ENCODE data around the gene MORN1. TPM values are rescaled to one million over a fixed set of nuclear protein-coding genes. Genes with fewer than 3 reads are reported as not detected.
A peak's percentile ranks its signal among the peaks of the same experiment; 100 is the strongest.

MORN1 gene
- total and polyA plus RNA-seq, 8 donors = 4.7 to 9.3 (median 5.3) TPM

- intact Hi-C loops (cut with DNase I) = no loop called here
- WGBS, 2 donors = 82 to 83% methylated on average over 24 of the region's 24 CpGs
- no peak overlapping the region for H3K27ac ChIP-seq
- no peak for TF ChIP-seq CTCF (IDR thresholded peaks at IDR 0.05)
- H3K36me3 ChIP-seq = no peaks in the 10 kb centered on the region
- no peaks in the 10 kb centered on the region for H3K4me1 ChIP-seq
- H3K27me3 ChIP-seq = no peaks in the 10 kb centered on the region
- no peak overlapping the region for H3K4me3 ChIP-seq
- no peaks in the 10 kb centered on the region for H3K9me3 ChIP-seq
- FAIRE-seq (no peak), ATAC-seq (no peak), DNase-seq (peak in 2 of 6 donors; percentile 7 to 55)
These were observed 51.1 kb downstream of the MORN1 start for GRCh38 chr1:2340086-2340917.

GRCh38 chr1:2339206-2340085, 51.9 kb downstream of the MORN1 start:
- no peak for TF ChIP-seq CTCF (IDR thresholded peaks at IDR 0.05)
- Histone ChIP-seq H3K4me1 (no peaks in the 10 kb centered on the region), H3K27me3 (no peaks in the 10 kb centered on the region), H3K27ac (no peak overlapping the region), H3K36me3 (no peaks in the 10 kb centered on the region), H3K4me3 (no peak overlapping the region), H3K9me3 (no peaks in the 10 kb centered on the region)
- ATAC-seq = no peak
- no peak for FAIRE-seq
- WGBS, 2 donors = 73 to 74% methylated on average over 45 of the region's 45 CpGs
- intact Hi-C loops (cut with DNase I) = no loop called here
- peak in 2 of 6 donors; percentile 18 to 33 for DNase-seq

- Histone ChIP-seq H3K27ac (no peak overlapping the region), H3K4me3 (no peak overlapping the region), H3K4me1 (no peaks in the 10 kb centered on the region), H3K9me3 (no peaks in the 10 kb centered on the region), H3K36me3 (no peaks in the 10 kb centered on the region), H3K27me3 (no peaks in the 10 kb centered on the region)
- no peak for FAIRE-seq
- 51 to 65% methylated on average over 10 of the region's 10 CpGs for WGBS, 2 donors
- TF ChIP-seq CTCF (IDR thresholded peaks at IDR 0.05) = no peak
- intact Hi-C loops (cut with DNase I) = no loop called here
- no peak for DNase-seq
- no peak for ATAC-seq
These were observed 53.9 kb downstream of the MORN1 start for GRCh38 chr1:2337501-2337900.

- no peaks in the 10 kb centered on the region for H3K4me1 ChIP-seq
- no peak for TF ChIP-seq CTCF (IDR thresholded peaks at IDR 0.05)
- no peaks in the 10 kb centered on the region for H3K36me3 ChIP-seq
- FAIRE-seq (no peak), ATAC-seq (no peak), DNase-seq (no peak)
- no peaks in the 10 kb centered on the region for H3K27me3 ChIP-seq
- H3K27ac ChIP-seq = no peak overlapping the region
- 74 to 88% methylated on average over 23 of the region's 23 CpGs for WGBS, 2 donors
- H3K9me3 ChIP-seq = no peaks in the 10 kb centered on the region
- no peak overlapping the region for H3K4me3 ChIP-seq
- intact Hi-C loops (cut with DNase I) = no loop called here
These were observed 54.3 kb downstream of the MORN1 start for GRCh38 chr1:2337081-2337480.

Measured in pancreas (tissue), 10 donors.